ENCODE measurements around the gene SUCO. TPM values are rescaled to one million over a fixed set of nuclear protein-coding genes. Genes with fewer than 3 reads are reported as not detected.

SUCO gene
- total and polyA plus RNA-seq, 2 of the 8 experiments (the other 6 are each of a cell fraction or from before 2014, with no cell fraction given) = 8.3 to 35.8 TPM

DNA sequence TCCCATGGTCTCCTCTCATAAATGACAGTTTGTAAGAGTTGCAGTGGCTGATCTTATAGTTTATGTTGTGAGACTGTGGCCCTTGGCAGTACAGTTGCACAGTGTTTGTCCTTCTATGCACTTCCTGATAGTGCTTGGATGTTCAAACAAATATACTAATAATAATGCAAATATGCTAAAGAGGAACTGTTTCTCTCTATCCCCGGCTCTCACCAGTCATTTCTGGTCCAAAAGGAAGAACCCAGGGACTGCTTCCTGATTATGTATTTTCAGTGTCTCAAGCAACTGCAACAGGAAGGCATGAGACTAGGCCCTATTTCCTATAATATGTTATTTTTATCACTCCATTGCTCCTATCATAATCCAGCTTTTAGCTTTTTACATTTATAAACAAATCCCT, 17.0 kb upstream of the SUCO start:
- no peak overlapping the region for H4K8ac ChIP-seq (ENCODE audit: extremely low read depth, insufficient read depth, low read length)
- no peaks in the 10 kb centered on the region for H4K20me1 ChIP-seq (replicated peaks in 1 of 2; ENCODE audit: control insufficient read depth in 1 of 2, insufficient read depth in 2 of 2, low read length in 2 of 2)
- H2AK5ac ChIP-seq (ENCODE audit: low read depth, low read length) = no peak overlapping the region
- no peak overlapping the region for H3K27ac ChIP-seq (ENCODE audit: low read depth, low read length)
- H3K56ac ChIP-seq (replicated peaks; ENCODE audit: insufficient read length, low read depth, low read length) = no peak overlapping the region
- H4K91ac ChIP-seq (replicated peaks; ENCODE audit: insufficient read length, low read length) = no peak overlapping the region
- ChIA-PET POLR2A (ENCODE audit: partially characterized antibody) (interaction anchor here (1.1 kb wide), 1 partner anchor 9 kb away, joined by 4 read pairs; no protein-coding TSS in a partner anchor), CTCF (ENCODE audit: partially characterized antibody) (interaction anchor here (0.6 kb wide), 1 partner anchor 1186 kb away, joined by 3 read pairs; no protein-coding TSS in a partner anchor)
- no peaks in the 10 kb centered on the region for H3K9me3 ChIP-seq (ENCODE audit: insufficient read depth in 2 of 2, low read depth in 1 of 2, low read length in 1 of 2)
- no peak overlapping the region for H3K4ac ChIP-seq (replicated peaks; ENCODE audit: insufficient read length, low read depth, low read length)
- H4K5ac ChIP-seq (ENCODE audit: insufficient read length, low read depth, low read length) = no peak overlapping the region
- H3K23ac ChIP-seq (ENCODE audit: insufficient read length) = no peak overlapping the region
- no peak overlapping the region for H2AFZ ChIP-seq (ENCODE audit: low read length)
- H3K79me2 ChIP-seq (ENCODE audit: control insufficient read depth in 1 of 2, insufficient read depth in 2 of 2, low read length in 2 of 2) = no peaks in the 10 kb centered on the region
- H2BK12ac ChIP-seq (ENCODE audit: low read depth, low read length) = no peak overlapping the region
- no peak overlapping the region for H3K9ac ChIP-seq (replicated peaks in 1 of 4; ENCODE audit: extremely low read depth in 1 of 4, low read depth in 3 of 4, low read length in 3 of 4)
- H3K79me1 ChIP-seq (ENCODE audit: low read depth, low read length) = no peaks in the 10 kb centered on the region
- H2BK120ac ChIP-seq (replicated peaks; ENCODE audit: low read depth, low read length) = no peak overlapping the region
- FAIRE-seq = no peak
- no peak overlapping the region for H2BK15ac ChIP-seq (ENCODE audit: low read length)
- no peak overlapping the region for H3K4me2 ChIP-seq (ENCODE audit: insufficient read depth in 1 of 2, low read depth in 2 of 2, low read length in 2 of 2)
- H3K4me3 ChIP-seq (ENCODE audit: extremely low read depth in 1 of 4, insufficient read depth in 2 of 4, low read depth in 3 of 4, low read length in 4 of 4) = no peak overlapping the region
- no peaks in the 10 kb centered on the region for H3K36me3 ChIP-seq (ENCODE audit: control insufficient read depth in 2 of 4, insufficient read depth in 4 of 4, low read length in 3 of 4)
- no peak overlapping the region for H3K14ac ChIP-seq (ENCODE audit: insufficient read length)
- no peak overlapping the region for H2BK5ac ChIP-seq (ENCODE audit: low read depth, low read length)
- no peak overlapping the region for H3K18ac ChIP-seq (ENCODE audit: extremely low read depth, low read length)
- 95% methylated on average over 1 of the region's 1 CpG; no CpG with 5 or more reads in 1 of the 2 experiments for WGBS, 2 experiments (ENCODE audit: extremely low coverage in 1 of 2, insufficient coverage in 1 of 2, insufficient read length in 1 of 2, insufficient replicate concordance in 2 of 2, low coverage in 1 of 2, low lambda C conversion rate in 2 of 2, missing lambda C conversion rate in 1 of 2)
- DNase-seq (ENCODE audit: low read depth in 1 of 2, low spot score in 2 of 2) = no peak
- H2BK20ac ChIP-seq (ENCODE audit: low read length) = no peak overlapping the region
- no peaks in the 10 kb centered on the region for H3K4me1 ChIP-seq (replicated peaks in 1 of 4; ENCODE audit: control insufficient read depth in 3 of 4, insufficient read depth in 4 of 4, low read length in 3 of 4)
- no peaks in the 10 kb centered on the region for H3K23me2 ChIP-seq (ENCODE audit: low read depth, low read length)
- no peaks in the 10 kb centered on the region for H3K27me3 ChIP-seq (replicated peaks in 1 of 4; ENCODE audit: control insufficient read depth in 3 of 4, extremely low read depth in 1 of 4, insufficient read depth in 3 of 4, low read length in 3 of 4)
- no peak for TF ChIP-seq RAD21 (IDR thresholded peaks at IDR 0.05 in 1 of 2, conservative IDR thresholded peaks at IDR 0.05 in 1 of 2; ENCODE audit: low read depth in 2 of 2, low read length in 2 of 2)
- TF ChIP-seq EZH2 (IDR thresholded peaks at IDR 0.05; ENCODE audit: low read depth, low read length, severe bottlenecking) = no peak
- TF ChIP-seq TAF1 (IDR thresholded peaks at IDR 0.05; ENCODE audit: low read depth, low read length) = no peak
- no peak for TF ChIP-seq JUN (IDR thresholded peaks at IDR 0.05; ENCODE audit: low read depth, low read length)
- TF ChIP-seq NANOG (IDR thresholded peaks at IDR 0.05; ENCODE audit: insufficient read depth, low read depth, low read length, poor library complexity, severe bottlenecking) = no peak
- no peak for TF ChIP-seq POLR2AphosphoS5 (IDR thresholded peaks at IDR 0.05; ENCODE audit: low read depth, low read length)
